Stimulated activated CD8-positive, alpha-beta memory T cell treated with anti-CD3 and anti-CD28 coated beads, Interleukin-7, amount 100 ng/mL, for 48 hours (primary cell): ENCODE results near the gene ADCK2.
"Not testable (repeated sequence)": the region's sequence is repeated elsewhere in the genome, so short reads cannot be mapped to it uniquely, and the experiment has no call there.

Experiments
- DNase-seq, 2 donors: peaks; one replicate each; pipeline ENCODE4 v3.0.0-alpha.2; 2020; ENCODE audit warnings: low read depth in 1 of 2; ENCODE audit errors: extremely low read depth in 1 of 2

The ADCK2 gene

GRCh38 chr7:140732416-140732815, 59.7 kb downstream of the ADCK2 start:
- no peak for DNase-seq

- no peak for DNase-seq
Measured at GRCh38 chr7:140734096-140734495, 61.4 kb downstream of the ADCK2 start.

- DNase-seq: no peak
Measured at GRCh38 chr7:140734729-140735128, 62.0 kb downstream of the ADCK2 start.

- no peak for DNase-seq
Measured at GRCh38 chr7:140738280-140738679, 65.5 kb downstream of the ADCK2 start.

- not testable (repeated sequence) for DNase-seq
Measured at GRCh38 chr7:140743255-140743654, 70.5 kb downstream of the ADCK2 start.

GRCh38 chr7:140744005-140744404, 71.3 kb downstream of the ADCK2 start:
- no peak for DNase-seq
